Muscle of leg (tissue), 11 donors: Measurements from ENCODE around the gene IL10RB. TPM values are rescaled to one million over a fixed set of nuclear protein-coding genes. Genes with fewer than 3 reads are reported as not detected.
A peak's percentile ranks its signal among the peaks of the same experiment; 100 is the strongest.

Experiments
- DNase-seq: peaks from one replicate; pipeline ENCODE4 v3.0.0; 2013
- H3K27ac ChIP-seq: one replicate; pipeline ENCODE4 v1.5.1; 2013; ENCODE audit warnings: mild to moderate bottlenecking, low read length, control low read depth
- H3K27me3 ChIP-seq: one replicate; pipeline ENCODE4 v1.6.1; 2013; ENCODE audit warnings: low read length; ENCODE audit not compliant: control insufficient read depth, insufficient read depth
- H3K36me3 ChIP-seq: one replicate; pipeline ENCODE4 v1.6.1; 2013; ENCODE audit warnings: low read length; ENCODE audit not compliant: control insufficient read depth, insufficient read depth
- H3K4me1 ChIP-seq: one replicate; pipeline ENCODE4 v1.6.1; 2013; ENCODE audit warnings: low read length; ENCODE audit not compliant: control insufficient read depth, insufficient read depth
- H3K4me3 ChIP-seq: one replicate; pipeline ENCODE4 v1.5.1; 2013; ENCODE audit warnings: low read length, control low read depth
- H3K9me3 ChIP-seq: replicated peaks from 2 replicates; pipeline ENCODE4 v1.6.1; 2013; ENCODE audit warnings: low read depth, low read length; ENCODE audit not compliant: control insufficient read depth
- WGBS: methylation state at CpG from one replicate; pipeline ENCODE4 v1.1.5; 2013; ENCODE audit warnings: missing lambda C conversion rate; ENCODE audit not compliant: insufficient coverage; 5-methylcytosine and 5-hydroxymethylcytosine counted together
- polyA plus RNA-seq, 8 donors: library from polyadenylated mRNA; unstranded; fragments of 120-200 nt; gene quantifications; one replicate each; pipeline versions ENCODE4 v1.2.1 to v1.2.3, GENCODE V29; 2013; ENCODE audit warnings: inconsistent platforms in 1 of 8, low replicate concordance in 1 of 8; ENCODE audit not compliant: insufficient read length in 8 of 8, insufficient read depth in 1 of 8
- total RNA-seq: library from RNA; stranded (reverse); fragments of 120-200 nt; gene quantifications from one replicate; pipeline ENCODE4 v1.2.4, GENCODE V29; 2013

The IL10RB gene
- total and polyA plus RNA-seq, 9 donors: 13.8 to 25.9 (median 18.9) TPM

DNA sequence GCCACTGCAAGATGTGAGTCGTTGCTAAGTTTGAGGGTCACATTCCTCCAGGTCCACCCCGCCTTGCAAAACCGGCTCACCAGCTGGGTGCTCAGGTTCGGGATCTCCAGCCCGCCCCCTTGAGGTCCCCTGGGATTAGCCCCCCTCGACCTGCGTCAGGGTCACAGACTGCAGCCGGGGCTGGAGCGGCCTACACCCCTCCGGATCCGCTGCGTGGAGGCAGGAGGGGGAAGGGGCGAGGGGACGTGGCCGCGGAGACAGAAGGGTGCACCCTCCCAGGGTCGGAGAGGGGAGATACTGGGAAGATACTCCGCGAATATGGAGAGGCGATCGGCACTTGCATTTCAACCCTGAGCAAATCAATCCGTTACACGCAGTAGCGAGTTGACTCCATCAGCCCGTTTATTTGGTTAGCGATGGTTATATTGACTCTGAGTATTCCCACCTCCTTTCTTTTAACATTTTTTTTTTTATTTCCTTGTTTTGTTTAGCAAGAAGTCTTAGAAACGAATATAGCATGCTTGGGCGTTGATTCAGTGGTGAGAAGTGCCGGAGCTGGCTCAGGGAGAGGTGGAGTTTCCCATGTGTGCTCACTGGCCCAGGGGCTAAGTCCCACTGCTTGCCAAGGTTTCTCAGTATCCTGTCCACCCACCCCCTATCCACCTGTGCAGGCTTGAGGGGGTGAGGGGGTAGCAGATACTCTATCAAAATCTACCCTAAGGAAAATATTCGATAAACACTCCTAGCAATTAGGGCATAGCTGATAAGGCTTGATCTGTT lies 35.4 kb upstream of the IL10RB start:
- Histone ChIP-seq H3K4me3 (peak overlapping the region; percentile 78), H3K27ac (peak overlapping the region; percentile 78), H3K9me3 (no peaks in the 10 kb centered on the region), H3K4me1 (peaks cover 9% of the 10 kb centered on the region), H3K27me3 (peaks cover 3% of the 10 kb centered on the region), H3K36me3 (peaks cover 3% of the 10 kb centered on the region)
- DNase-seq: peak; percentile 59
- WGBS: under 1% methylated on average over 16 of the region's 30 CpGs

DNA sequence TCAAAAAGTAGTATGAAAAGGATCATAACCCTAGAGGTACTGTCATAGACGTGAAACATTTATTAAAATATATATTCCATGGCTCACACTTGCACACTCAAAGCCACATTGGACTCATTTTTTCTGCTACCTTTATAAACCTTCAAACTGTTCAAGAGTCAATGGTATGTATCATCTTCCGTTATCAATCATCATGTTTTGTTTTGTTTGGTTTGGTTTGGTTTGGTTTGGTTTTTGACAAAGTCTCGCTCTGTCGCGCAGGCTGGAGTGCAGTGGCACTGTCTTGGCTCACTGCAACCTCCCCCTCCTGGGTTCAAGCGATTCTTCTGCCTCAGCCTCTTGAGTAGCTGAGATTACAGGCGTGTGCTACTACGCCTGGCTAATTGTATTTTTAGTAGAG lies 34.6 kb upstream of the IL10RB start:
- no peaks in the 10 kb centered on the region for H3K27me3 ChIP-seq
- DNase-seq: no peak
- H3K9me3 ChIP-seq: no peaks in the 10 kb centered on the region
- WGBS: 100% methylated on average over 1 of the region's 8 CpGs
- H3K4me3 ChIP-seq: no peak overlapping the region
- no peak overlapping the region for H3K27ac ChIP-seq
- peaks cover 16% of the 10 kb centered on the region for H3K4me1 ChIP-seq
- peaks cover 6% of the 10 kb centered on the region for H3K36me3 ChIP-seq

DNA sequence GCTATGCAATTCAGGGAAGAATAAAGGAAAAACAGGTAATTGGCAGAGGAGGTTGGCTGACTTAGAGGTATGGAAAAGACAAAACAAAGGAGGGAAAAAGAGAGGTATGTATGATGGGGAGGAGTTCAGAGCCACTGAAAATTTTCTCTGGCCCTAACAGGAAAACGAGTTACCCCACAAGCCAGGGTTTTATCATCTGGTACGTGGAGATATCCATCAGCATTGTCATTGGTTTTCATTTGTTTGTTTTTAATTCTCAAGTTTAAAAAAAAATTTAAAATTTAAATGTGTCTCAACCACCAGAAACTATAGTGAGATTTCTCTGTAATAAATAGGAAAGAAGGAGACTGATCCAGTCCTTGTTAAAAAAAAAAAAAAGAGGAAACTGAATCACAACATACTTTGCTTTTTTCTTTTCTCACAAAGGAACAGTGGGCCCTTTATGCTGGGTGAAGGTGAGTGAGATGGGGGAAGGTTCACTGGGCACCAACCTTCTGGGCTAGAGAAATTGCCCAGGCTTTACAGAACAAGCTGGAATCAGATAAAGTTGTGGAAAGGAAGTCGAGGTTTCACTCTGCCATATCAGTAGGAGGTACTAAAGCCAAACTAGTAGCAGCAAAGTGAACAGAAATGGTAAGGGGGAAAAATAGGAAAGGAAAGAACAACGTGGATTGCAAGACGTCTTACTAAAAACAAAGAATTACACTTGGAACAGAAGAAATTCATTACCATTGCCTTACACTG lies 33.7 kb upstream of the IL10RB start:
- Histone ChIP-seq H3K36me3 (peaks cover 6% of the 10 kb centered on the region), H3K27ac (no peak overlapping the region), H3K4me1 (peaks cover 22% of the 10 kb centered on the region), H3K27me3 (no peaks in the 10 kb centered on the region), H3K4me3 (no peak overlapping the region), H3K9me3 (no peaks in the 10 kb centered on the region)
- WGBS: no CpG with 5 or more reads among the region's 5 CpGs
- no peak for DNase-seq

DNA sequence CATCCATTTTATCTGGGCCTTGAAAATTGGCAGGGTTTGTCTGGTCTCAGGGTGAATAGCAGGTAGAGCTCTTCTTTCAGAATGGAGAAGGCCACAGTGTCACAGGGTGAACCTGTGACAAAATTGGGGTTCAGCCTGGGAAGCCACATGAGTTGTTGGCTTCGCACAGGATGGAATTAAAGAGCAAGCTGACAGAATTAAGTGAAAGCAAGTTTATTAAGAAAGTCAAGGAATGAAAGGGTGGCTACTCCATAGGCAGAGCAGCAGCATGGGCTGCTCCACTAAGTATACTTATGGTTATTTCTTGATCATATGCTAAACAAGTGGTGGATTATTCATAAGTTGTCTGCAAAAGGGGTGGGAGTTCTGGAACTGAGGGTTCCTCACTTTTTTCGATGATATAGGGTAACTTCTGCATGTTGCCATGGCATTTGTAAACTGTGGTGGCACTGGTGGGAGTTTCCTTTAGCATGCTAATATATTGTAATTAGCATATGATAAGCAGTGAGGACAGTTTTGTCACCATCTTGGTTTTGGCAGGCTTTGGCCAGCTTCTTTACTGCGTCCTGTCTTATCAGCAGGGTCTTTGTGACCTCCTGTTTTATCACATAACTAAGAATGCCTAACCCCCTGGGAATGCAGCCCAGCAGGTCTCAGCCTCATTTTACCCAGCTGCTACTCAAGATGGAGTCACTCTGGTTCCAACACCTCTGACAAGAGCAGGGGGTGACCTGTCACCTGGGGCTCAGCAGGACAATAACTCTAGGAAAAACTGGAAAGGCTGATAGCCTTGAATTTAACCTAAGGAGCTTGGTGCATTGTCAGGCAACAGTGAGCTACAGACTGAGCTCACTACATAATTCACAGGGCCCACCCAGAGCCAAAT lies 31.3 kb upstream of the IL10RB start:
- Histone ChIP-seq H3K27me3 (no peaks in the 10 kb centered on the region), H3K4me1 (peaks cover 19% of the 10 kb centered on the region), H3K27ac (no peak overlapping the region), H3K36me3 (peaks cover 6% of the 10 kb centered on the region), H3K9me3 (no peaks in the 10 kb centered on the region), H3K4me3 (no peak overlapping the region)
- WGBS: 33% methylated on average over 1 of the region's 3 CpGs
- no peak for DNase-seq

DNA sequence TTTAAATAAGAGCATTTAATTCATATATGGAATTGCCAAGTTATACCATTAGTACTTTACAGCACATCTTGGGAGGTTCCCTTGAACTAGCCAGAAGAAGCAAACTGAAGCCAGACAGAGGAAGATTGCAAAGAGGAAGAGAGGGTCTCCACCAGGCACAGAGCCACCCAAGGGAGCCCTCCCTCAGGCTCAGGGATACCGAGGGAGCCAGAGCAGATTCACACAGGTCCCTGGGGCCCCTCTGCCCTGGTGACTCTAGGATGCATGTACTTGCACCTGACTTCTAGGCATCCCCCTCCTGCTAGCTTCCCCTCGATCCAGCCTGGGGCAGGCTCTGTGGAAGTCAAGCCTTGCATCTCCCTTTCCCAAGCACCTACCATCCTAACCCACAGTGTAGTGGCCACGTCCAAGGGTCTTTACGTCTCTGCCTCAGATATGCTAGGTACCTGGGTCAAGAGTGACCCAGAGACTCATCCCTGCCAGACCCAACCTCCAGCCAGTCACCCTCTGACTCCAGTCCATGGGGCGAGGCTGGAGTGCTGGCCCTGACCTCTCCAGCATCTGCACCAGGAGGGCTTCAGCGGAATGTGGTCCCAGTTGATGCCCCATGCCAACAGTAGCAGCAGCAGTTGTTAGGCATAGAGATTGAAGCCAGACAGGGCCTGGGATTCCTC lies 30.0 kb upstream of the IL10RB start:
- no peak overlapping the region for H3K27ac ChIP-seq
- peaks cover 6% of the 10 kb centered on the region for H3K36me3 ChIP-seq
- no peak for DNase-seq
- no peak overlapping the region for H3K4me3 ChIP-seq
- H3K9me3 ChIP-seq: no peaks in the 10 kb centered on the region
- H3K4me1 ChIP-seq: peaks cover 14% of the 10 kb centered on the region
- WGBS: 100% methylated on average over 3 of the region's 6 CpGs
- H3K27me3 ChIP-seq: no peaks in the 10 kb centered on the region

- H3K27me3 ChIP-seq: no peaks in the 10 kb centered on the region
- H3K9me3 ChIP-seq: no peaks in the 10 kb centered on the region
- H3K27ac ChIP-seq: no peak overlapping the region
- peaks cover 14% of the 10 kb centered on the region for H3K4me1 ChIP-seq
- peaks cover 6% of the 10 kb centered on the region for H3K36me3 ChIP-seq
- no peak overlapping the region for H3K4me3 ChIP-seq
- DNase-seq: peak; percentile 54
- 60% methylated on average over 1 of the region's 2 CpGs for WGBS
These were observed 29.4 kb upstream of the IL10RB start for GRCh38 chr21:33236766-33237165.

- no peak overlapping the region for H3K27ac ChIP-seq
- peaks cover 14% of the 10 kb centered on the region for H3K4me1 ChIP-seq
- no peak for DNase-seq
These were observed 28.7 kb upstream of the IL10RB start for GRCh38 chr21:33237486-33237885.

DNA sequence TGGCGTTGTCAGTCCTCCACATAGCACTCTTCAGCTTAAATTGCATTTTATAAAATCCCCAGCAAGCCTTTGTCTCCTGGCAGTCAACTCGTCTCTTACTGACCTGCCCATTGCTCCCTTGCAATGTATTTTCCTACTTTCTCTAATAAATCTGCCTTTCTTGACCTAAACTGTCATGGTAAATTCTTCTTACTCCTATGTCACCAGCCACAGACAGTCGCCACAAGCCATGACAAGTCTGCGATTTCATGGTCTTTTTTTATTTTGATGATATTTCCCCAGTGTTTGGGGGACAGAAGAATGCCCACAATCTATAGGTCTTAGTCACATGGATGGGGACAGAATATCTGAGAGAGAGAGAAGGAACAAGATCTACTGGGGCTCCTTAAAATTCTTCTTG lies 28.0 kb upstream of the IL10RB start:
- no peak for DNase-seq
- H3K36me3 ChIP-seq: peaks cover 7% of the 10 kb centered on the region
- no peak overlapping the region for H3K4me3 ChIP-seq
- no peak overlapping the region for H3K27ac ChIP-seq
- 72% methylated on average over 2 of the region's 4 CpGs for WGBS
- H3K4me1 ChIP-seq: peaks cover 14% of the 10 kb centered on the region
- no peaks in the 10 kb centered on the region for H3K27me3 ChIP-seq
- H3K9me3 ChIP-seq: no peaks in the 10 kb centered on the region

More at GRCh38 chr21:33237486-33237885, 28.7 kb upstream of the IL10RB start:
- Histone ChIP-seq H3K4me3 (no peak overlapping the region), H3K27me3 (no peaks in the 10 kb centered on the region), H3K9me3 (no peaks in the 10 kb centered on the region), H3K36me3 (peaks cover 6% of the 10 kb centered on the region)
- 79% methylated on average over 2 of the region's 3 CpGs for WGBS

DNA sequence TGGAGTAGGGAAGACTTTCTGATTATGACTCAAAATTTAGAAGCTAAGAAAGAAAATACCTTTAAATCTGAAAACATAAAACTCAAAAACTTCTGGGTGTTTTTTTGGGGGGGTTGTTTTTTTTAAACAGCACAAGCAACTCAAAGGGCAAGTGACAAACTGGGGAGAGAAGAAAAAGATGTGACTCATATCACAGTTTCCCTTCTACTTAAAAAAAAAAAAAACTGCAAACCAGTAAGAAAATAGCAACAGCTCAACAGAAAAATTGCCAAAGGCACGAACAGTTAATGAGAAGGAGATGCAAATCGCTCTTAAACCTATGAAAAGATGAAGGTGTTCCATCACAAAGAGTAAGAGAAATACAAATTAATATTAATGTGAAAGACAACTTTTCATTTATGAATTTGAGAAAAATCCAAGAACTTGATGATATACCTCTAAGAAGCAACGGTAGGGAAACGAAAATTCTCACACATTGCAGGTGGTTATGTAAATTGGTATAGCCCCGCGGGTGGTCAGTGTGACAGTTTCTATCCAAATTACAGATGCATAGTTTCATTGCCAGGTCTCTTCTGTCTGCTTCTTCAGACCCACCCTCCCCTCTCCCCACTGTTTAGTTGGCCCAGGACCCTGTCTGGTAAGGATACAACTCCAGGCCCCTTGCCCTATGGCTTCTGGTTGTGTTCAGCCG lies 27.5 kb upstream of the IL10RB start:
- Histone ChIP-seq H3K4me3 (no peak overlapping the region), H3K36me3 (peaks cover 9% of the 10 kb centered on the region), H3K9me3 (no peaks in the 10 kb centered on the region), H3K4me1 (peaks cover 14% of the 10 kb centered on the region), H3K27me3 (no peaks in the 10 kb centered on the region), H3K27ac (no peak overlapping the region)
- DNase-seq: no peak
- WGBS: 92% methylated on average over 1 of the region's 7 CpGs
